Stimulated activated CD8-positive, alpha-beta memory T cell treated with anti-CD3 and anti-CD28 coated beads, Interleukin-15, amount 100 ng/mL, for 4 hours (primary cell): ENCODE measurements around the gene CRABP2.

Experiments
- DNase-seq, 2 donors: peaks; one replicate each; pipeline ENCODE4 v3.0.0-alpha.2; 2020; ENCODE audit warnings: low read depth in 2 of 2

Gene CRABP2

DNA sequence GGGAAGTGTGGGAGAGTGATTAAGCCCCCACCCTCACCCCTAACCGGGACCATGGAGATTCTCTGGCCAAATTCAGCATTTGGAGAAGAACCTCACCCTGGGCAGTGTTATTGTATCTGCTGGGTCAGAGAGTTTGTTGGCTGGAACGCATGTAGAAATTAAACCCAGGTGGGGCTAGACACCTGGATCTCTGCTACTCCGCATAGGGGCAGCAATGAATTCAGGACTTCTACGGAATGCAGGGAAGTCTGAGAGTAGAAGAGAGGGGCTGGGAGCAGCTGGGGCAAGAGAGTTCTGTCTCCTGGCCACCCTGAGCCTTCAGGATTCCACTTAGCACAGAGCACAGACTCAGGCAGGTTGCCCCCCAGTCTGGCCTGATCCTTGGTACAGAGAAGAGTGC is 3.6 kb upstream of the CRABP2 start:
- no peak for DNase-seq

DNA sequence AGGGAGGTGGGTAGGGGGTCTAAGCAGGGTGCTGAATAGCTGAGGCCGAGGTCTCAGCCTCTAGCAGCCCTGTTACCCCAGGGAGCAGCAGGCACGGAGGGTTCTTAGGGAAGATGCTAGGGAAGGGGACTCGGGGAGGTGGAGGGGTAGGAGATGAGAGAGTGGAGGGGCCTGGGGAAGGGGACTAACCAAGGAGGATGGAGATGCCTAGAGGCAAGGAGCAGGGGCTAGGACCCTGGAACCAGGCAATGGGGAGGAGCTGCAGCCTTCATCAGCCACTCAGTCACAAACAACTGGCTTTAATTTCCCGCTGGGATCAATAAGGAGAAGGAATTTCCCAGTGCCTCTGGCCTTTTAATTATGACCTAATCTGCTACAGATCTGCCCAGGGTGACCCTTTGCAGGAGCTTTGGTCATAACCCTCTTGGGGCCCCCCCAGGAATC is 2.9 kb upstream of the CRABP2 start:
- DNase-seq: no peak

DNA sequence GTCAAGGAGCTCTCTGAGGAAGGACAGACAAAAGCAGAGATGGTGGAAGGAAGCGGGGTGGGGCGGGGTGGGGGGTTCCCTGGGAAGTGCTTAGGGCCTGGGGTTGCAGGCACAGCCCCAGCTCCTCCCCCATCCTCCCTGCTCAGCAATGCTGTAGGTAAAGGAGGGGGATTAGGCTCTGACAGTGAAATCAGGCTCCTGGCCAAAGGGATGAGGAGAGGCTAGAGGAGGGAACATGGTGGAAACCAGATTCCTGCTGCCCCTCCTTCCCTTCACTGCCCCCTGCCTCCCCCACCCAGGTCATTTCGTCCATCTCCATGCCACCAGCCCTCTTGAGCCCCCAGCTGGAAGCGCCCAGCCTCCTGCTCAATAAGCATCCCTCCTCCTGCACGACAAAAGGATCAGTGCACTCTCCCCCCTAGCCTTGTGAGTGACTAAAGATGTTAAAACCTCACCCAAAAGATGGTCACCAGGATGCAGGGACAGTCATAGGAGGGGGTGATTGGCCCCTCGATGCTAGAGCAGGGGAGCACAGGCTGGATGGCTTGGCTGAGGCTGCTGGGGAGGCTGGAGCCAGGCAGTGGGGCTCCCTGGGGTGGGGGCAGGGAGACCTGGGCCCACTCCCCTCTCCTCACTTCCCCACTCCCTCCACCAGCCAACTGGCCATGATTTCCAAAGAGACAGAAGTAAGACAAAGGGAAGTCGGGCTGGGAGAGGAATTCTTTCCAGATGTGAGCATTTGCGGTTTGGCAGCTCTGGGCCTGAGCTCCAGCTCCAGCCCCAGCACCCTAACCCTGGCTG is 2.2 kb upstream of the CRABP2 start:
- DNase-seq: no peak

DNA sequence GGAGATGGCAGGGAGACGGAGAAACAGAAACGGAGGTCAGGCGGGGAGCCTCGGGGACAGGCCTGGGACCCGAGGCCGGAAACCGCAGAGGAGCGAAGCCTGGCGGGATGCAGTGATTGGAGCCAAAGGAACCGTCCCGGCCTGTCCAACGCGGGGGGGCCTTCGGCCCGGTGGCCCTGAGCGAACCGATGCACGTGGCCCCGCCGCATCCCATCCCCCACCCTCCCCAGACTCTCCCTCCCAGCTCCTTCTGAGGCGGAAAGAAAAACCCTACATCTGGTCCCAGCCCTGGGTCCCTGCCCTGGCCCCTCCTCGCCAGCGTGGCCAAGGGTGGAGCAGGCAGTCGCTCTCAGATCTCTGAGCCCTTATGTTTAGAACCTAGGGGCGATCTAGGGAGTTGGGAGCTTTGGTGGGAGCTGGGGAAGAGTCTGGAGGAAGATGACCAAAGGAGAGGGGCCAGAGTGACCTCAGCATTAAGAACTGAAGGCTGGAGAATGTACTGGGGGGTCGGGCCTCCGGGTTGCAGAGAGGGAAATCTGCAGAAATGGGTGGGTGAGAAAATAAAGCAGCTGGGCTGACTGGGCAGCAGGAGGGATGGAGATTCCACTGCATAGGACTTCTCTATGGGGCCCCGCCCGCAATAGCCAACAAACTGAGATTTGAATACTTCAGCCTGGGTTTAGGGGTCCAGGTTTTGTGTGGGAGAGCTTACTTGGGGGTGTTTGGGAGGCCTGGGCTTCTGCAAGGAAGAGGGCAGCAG is 1.5 kb upstream of the CRABP2 start:
- no peak for DNase-seq

- peak; percentile 34 to 39 for DNase-seq
Measured at GRCh38 chr1:156705918-156706656, 704 bp upstream of the CRABP2 start.

GRCh38 chr1:156704930-156705320 is 458 bp downstream of the CRABP2 start:
- peak in 1 of 2 donors; percentile 16 for DNase-seq

- DNase-seq: no peak
Measured at GRCh38 chr1:156704166-156704711, 1.1 kb downstream of the CRABP2 start.

GRCh38 chr1:156703741-156704140 is 1.6 kb downstream of the CRABP2 start:
- DNase-seq: no peak

DNA sequence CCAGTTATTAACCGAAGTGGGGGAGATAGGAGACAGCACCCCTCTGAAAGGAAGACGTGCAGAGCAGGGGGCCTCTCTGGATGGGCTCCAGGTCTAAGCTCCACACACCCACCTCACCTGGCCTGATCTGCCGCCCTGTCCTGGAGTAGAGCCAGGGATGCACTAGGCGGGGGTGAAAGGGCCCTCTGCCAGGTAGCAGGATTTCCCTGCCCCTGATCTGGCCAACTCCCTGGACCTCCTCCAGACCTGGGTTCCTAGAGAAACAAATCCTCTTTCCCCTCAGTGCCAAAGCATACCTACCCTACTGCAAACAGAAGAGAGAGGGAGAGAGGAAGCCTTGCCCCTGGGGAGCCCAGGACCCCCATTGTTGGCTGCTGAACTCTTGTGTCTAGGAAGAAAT is 2.0 kb downstream of the CRABP2 start:
- DNase-seq: no peak

DNA sequence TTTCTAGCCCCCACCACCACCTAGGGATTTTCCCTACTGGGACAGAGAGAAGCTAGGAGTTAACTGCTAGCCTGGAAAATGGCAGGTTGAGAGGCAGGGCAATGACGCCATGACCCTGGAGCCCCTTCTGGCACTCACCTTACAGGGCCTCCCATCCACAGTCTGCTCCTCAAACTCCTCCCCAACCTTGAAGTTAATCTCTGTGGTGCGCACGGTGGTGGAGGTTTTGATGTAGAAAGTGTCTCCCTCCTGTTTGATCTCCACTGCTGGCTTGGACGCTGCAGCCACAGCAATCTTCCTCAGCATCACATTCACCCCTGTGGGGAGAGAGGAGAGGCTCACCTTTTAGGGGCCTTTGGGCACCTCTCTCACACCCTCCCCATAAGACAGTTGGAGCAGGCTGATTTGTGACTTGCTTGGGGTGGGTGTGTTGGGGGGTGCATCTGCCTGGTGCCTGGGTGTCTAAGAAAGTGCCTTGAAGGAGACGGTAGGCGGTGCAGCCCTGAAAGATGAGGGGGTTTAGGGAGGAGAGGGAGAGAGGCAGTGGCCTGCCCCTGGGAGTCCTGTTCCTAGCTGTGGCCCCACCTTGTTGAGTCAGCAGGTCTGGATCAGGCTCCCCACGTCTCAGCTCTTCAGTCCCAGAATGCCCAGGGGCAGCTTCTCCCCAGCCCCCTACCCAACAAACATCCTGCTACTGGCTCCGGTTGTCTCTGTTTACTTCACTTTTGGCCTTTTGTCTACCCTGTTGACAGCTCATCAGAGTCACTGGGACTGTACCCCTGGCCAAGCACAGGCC is 4.4 kb downstream of the CRABP2 start:
- DNase-seq: no peak

- no peak for DNase-seq
Measured at GRCh38 chr1:156698995-156699394, 6.4 kb downstream of the CRABP2 start.

- no peak for DNase-seq
Measured at GRCh38 chr1:156697481-156697880, 7.9 kb downstream of the CRABP2 start.

- DNase-seq: no peak
Measured at GRCh38 chr1:156696755-156697154, 8.6 kb downstream of the CRABP2 start.

DNA sequence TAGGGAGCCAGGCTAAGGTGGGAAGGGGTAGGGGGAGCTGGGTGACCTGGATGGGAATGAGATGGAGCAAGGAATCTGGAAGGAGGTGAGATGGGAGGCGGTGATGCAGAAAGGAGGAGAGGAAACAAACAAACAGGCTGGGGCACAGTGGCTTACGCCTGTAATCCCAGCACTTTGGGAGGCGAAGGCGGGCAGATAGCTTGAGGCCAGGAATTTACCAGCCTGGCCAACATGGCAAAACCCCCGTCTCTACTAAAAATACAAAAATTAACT is 10.8 kb downstream of the CRABP2 start:
- DNase-seq: no peak

DNA sequence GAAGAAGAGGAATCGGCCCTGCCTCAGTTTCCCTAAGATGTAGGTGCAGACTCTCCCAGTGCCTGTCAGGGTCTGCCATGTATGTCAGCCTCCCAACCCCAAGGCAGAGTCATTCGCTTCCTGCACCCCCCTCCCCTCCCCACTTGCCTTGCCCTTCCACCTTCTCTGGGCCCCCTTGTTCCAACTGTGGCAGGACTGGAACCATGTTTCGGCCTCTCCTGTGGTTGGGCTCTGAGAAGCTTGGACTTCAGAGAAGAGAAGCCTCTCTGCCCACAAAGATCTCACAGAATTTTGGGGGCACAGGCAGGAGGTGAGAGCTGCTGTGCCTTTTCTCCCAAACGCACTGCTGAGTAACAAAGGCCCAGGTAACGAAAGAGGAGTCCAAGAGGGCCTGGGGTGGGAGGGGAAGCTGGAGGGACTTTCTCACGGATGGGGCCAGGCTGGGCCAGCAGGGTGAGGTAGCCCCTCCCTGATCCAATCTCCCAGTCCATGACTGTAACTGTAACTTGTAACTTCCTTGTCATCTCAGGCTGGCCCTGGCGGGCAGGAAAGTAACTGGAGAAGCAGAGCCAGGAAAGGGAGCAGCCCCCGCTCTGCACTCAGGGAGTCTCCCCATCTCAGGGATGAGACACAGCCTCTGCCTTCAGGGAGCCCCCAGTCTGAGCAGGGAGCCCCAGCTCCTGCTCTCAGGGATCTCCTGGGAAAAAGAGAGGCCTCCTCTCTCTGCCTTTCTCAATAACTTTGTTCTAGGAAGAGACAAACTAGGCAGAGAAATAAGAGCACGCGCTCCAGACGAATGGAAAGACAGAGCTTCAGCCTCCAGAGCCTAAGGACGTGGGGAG is 11.3 kb downstream of the CRABP2 start:
- no peak for DNase-seq

DNA sequence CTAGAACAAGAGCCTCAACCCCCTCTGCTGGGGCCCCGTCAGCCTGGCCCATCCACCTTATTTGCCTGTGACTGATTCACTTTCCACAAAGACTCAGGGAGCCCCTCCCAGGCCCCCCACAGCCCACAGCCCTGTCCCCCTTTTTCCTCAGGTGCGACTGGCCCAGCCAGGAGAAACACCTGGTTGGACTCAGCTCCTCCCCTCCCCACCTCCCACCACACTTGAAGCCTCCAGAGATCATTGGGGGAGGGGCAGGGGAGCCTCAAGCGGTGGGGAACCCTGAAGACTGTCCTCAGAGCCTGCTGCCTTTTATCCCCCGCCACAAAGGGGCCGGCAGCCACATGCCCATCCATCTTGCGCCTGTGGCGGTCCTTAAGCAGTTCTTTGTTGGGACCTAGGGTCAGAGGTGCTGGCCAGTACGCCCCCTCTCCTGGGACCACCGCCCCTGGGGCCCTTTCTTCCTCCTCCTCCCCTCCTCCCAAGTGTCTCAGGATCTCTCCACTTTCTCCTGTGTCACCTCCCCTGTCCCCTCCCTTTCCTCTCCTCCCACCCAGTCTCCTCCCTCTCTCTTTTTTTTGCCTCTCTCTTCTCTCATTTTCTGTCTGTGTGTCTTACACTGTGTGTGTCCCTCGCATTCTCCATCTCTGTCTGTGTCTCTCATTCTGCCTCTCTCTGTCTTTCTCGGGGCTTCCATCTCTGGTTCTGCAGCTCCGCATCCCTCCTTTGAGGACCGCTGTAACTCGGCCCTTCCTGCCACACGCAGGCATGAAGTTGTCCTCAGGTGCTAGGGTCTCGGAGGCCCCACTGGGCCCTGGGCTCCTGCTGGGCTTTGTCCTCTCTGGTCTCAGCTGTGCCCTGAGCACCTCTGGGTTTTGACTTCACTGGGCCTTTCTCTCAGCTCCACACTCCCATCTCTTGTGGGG is 12.2 kb downstream of the CRABP2 start:
- DNase-seq: no peak

DNA sequence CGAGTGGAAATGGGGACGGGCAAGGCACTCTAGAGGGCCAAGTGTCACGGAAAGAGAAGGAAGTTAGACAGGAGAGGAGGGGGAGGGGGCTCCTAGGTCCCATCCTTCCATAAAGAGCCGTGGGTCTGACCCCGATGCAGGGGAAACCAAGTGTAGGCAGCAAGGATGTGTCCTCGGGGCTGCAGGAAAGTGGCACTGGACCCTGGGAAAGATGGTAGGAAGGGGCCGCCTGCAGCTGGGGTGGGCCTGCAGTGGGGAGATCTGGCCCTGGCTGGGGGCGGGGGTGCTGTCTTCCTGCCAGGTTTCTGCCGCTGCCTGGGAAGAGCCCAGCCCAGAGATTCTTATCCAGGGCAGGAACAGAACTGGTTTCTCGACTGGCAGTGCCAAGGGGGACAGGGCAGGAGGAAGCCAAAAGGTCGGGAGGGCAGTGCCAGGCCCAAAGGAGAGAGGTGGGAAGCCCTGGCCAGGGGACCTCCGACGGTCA is 12.9 kb downstream of the CRABP2 start:
- DNase-seq: no peak

- no peak for DNase-seq
Measured at GRCh38 chr1:156691665-156692440, 13.5 kb downstream of the CRABP2 start.

- DNase-seq: no peak
Measured at GRCh38 chr1:156691191-156691590, 14.2 kb downstream of the CRABP2 start.
